Body of pancreas (tissue), 4 donors: ENCODE measurements around the gene DNAJC5G.

Experiments
- POLR2A ChIP-seq, 3 donors: fragments of 450-650 bp; IDR thresholded peaks; one replicate each; pipeline ENCODE4 v1.6.1; 2016; ENCODE audit warnings: antibody characterized with exemption in 3 of 3, mild to moderate bottlenecking in 2 of 3
- TF ChIP-seq, protein P1 (sequence below), 7 experiments: fragments of 450-650 bp in 4 of 7; fragments of 200-600 bp in 3 of 7; sonication (generic) in 3 of 7; IDR thresholded peaks; one replicate each; pipeline ENCODE4 v1.5.1; 2016 to 2019; ENCODE audit warnings: antibody characterized with exemption in 7 of 7

GRCh38 chr2:27323596-27324285, 48.5 kb downstream of the DNAJC5G start:
- TF ChIP-seq, protein P1, sequence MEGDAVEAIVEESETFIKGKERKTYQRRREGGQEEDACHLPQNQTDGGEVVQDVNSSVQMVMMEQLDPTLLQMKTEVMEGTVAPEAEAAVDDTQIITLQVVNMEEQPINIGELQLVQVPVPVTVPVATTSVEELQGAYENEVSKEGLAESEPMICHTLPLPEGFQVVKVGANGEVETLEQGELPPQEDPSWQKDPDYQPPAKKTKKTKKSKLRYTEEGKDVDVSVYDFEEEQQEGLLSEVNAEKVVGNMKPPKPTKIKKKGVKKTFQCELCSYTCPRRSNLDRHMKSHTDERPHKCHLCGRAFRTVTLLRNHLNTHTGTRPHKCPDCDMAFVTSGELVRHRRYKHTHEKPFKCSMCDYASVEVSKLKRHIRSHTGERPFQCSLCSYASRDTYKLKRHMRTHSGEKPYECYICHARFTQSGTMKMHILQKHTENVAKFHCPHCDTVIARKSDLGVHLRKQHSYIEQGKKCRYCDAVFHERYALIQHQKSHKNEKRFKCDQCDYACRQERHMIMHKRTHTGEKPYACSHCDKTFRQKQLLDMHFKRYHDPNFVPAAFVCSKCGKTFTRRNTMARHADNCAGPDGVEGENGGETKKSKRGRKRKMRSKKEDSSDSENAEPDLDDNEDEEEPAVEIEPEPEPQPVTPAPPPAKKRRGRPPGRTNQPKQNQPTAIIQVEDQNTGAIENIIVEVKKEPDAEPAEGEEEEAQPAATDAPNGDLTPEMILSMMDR (IDR thresholded peaks at IDR 0.05): no peak
- no peak for TF ChIP-seq POLR2A (IDR thresholded peaks at IDR 0.05)
